Left ventricle myocardium inferior (tissue), 1 donor: ENCODE results near the gene CFAP69. TPM values are rescaled to one million over a fixed set of nuclear protein-coding genes. Genes with fewer than 3 reads are reported as not detected.

Experiments used
- DNase-seq: peaks from one replicate; pipeline ENCODE4 v3.0.0-alpha.2; 2020
- H3K27ac ChIP-seq: fragments of 200-600 bp; replicated peaks from 2 replicates; pipeline ENCODE4 v1.8.0; 2021
- H3K27me3 ChIP-seq: fragments of 200-600 bp; 2 replicates; pipeline ENCODE4 v1.8.0; 2021; ENCODE audit warnings: low read depth
- H3K36me3 ChIP-seq: fragments of 200-600 bp; 2 replicates; pipeline ENCODE4 v1.8.0; 2021
- H3K4me1 ChIP-seq: fragments of 200-600 bp; 2 replicates; pipeline ENCODE4 v1.8.0; 2021
- H3K4me3 ChIP-seq: fragments of 200-600 bp; 2 replicates; pipeline ENCODE4 v1.8.0; 2021; ENCODE audit warnings: mild to moderate bottlenecking, moderate library complexity
- H3K9me3 ChIP-seq: fragments of 200-600 bp; replicated peaks from 2 replicates; pipeline ENCODE4 v1.8.0; 2021
- intact Hi-C: fragments of 100-400 bp; cut with micrococcal nuclease; formaldehyde crosslinking; loops from one replicate; pipeline ENCODE4 v1.11.0; 2022
- long read RNA-seq: library from polyadenylated mRNA; unstranded; transcript quantifications from one replicate; pipeline ENCODE4 v2.0.0, GENCODE V29; 2021
- total RNA-seq: library from RNA; stranded (reverse); fragmentation: NEBNext Ultra II Directional; extraction: Animal tissue kit (Norgen Biotek cat#: 25700); gene quantifications from one replicate; pipeline ENCODE4 v1.2.1, GENCODE V29; 2021
- TF ChIP-seq, protein P1 (sequence below): fragments of 200-600 bp; IDR thresholded peaks from 2 replicates; pipeline ENCODE4 v1.8.0; 2021; ENCODE audit warnings: antibody characterized with exemption, mild to moderate bottlenecking, borderline replicate concordance
- donor health status: DM: no; HTN: yes; CAD: no; lungs with severe emphysema.

The CFAP69 gene, protein sequence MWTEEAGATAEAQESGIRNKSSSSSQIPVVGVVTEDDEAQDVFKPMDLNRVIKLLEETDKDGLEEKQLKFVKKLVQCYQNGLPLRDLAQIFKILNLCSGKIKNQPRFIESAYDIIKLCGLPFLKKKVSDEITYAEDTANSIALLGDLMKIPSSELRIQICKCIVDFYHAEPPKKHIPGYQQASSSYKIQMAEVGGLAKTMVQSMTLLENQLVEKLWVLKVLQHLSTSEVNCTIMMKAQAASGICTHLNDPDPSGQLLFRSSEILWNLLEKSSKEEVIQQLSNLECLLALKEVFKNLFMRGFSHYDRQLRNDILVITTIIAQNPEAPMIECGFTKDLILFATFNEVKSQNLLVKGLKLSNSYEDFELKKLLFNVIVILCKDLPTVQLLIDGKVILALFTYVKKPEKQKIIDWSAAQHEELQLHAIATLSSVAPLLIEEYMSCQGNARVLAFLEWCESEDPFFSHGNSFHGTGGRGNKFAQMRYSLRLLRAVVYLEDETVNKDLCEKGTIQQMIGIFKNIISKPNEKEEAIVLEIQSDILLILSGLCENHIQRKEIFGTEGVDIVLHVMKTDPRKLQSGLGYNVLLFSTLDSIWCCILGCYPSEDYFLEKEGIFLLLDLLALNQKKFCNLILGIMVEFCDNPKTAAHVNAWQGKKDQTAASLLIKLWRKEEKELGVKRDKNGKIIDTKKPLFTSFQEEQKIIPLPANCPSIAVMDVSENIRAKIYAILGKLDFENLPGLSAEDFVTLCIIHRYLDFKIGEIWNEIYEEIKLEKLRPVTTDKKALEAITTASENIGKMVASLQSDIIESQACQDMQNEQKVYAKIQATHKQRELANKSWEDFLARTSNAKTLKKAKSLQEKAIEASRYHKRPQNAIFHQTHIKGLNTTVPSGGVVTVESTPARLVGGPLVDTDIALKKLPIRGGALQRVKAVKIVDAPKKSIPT
- 3.8 TPM for total RNA-seq
- long read RNA-seq, partial matches to known transcripts, result 1 of 9 reads
- long read RNA-seq, other reads (novel, unspliced or antisense), result 4 of 9 reads

DNA sequence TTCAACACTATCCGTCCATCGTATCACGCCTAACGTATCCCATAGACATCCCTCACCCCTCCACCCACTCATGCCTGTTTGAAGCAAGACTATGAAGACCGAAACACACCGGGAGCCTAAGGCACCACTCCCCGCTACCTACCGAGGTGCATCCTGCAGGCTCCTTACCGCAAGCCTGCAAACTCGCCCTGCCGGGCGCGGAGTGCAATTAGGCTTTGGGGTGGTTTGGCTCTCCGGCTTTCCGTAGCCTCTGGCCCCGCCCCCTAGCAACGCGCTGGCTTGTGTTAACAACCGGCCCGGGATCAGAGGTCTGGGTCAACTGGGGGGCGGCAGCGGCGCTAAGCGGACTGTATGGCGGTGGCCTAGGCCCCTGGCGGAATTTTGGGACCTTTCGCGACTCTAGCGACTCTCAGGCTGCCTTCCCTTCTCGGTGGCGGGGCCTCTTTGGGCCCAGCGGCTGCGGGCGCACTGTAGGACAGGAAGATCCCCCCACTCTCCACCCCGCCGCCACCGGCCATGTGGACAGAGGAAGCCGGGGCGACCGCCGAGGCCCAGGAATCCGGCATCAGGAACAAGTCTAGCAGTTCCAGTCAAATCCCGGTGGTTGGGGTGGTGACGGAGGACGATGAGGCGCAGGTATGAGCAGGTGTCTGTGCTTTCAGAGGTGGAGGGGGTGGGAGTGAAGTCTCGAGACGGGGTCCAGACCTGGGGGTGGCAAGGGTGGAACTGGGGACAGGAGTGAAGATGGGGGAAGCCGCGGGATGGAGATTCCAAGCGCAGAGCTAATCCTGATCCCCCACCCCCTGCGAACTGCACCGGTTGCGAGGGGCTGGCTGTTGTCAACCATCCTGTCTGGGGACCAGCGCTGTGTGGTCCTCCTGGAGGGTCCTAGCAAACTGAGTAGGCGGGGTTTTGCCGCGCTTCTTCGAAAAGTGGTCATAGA is at the start of gene CFAP69:
CFAP69 (plus strand) TSS at position 266 of the 943 bp plus-strand sequence; CDS start at position 517, 251 bp downstream.
- no peaks in the 10 kb centered on the region for H3K9me3 ChIP-seq
- peaks cover 23% of the 10 kb centered on the region for H3K4me1 ChIP-seq
- peak within 1 kb of the TSS; percentile 96 for H3K4me3 ChIP-seq
- no peaks in the 10 kb centered on the region for H3K27me3 ChIP-seq
- DNase-seq, result peak; percentile 93
- intact Hi-C loops, result no loop called here
- TF ChIP-seq, protein P1, sequence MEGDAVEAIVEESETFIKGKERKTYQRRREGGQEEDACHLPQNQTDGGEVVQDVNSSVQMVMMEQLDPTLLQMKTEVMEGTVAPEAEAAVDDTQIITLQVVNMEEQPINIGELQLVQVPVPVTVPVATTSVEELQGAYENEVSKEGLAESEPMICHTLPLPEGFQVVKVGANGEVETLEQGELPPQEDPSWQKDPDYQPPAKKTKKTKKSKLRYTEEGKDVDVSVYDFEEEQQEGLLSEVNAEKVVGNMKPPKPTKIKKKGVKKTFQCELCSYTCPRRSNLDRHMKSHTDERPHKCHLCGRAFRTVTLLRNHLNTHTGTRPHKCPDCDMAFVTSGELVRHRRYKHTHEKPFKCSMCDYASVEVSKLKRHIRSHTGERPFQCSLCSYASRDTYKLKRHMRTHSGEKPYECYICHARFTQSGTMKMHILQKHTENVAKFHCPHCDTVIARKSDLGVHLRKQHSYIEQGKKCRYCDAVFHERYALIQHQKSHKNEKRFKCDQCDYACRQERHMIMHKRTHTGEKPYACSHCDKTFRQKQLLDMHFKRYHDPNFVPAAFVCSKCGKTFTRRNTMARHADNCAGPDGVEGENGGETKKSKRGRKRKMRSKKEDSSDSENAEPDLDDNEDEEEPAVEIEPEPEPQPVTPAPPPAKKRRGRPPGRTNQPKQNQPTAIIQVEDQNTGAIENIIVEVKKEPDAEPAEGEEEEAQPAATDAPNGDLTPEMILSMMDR, result peak; percentile 59
- H3K27ac ChIP-seq, result peak within 1 kb of the TSS; percentile 31
- H3K36me3 ChIP-seq, result no peaks in the 10 kb centered on the region

DNA sequence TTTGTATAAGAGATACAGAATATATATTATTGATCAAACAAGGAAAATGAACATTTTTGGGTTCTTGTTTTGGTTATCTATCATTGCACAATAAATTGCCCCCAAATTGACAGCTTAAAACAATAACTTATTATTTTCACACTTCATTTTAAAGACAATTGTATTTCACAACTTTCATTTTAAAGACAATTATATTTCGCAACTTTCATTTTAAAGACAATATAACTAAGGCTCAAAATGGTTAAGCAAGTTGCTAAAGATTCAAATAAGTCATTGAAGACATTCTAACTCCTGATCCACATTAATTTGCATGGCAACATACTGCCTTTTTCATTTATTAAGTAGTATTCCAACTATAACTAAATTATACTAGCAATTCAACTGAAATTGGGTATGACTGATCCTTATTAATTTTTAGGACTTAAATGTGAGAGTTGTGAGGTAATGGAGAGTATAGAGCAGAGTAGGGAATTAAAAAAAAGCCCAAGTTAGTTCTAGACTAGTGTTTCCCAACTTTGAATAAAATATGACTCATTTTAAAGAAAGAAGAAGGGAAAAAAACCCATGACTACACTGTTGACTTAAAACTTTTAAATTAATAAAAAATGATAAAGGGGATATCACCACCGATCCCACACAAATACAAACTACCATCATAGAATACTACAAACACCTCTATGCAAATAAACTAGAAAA is 43.3 kb upstream of the CFAP69 start:
- intact Hi-C loops, result no loop called here
- Histone ChIP-seq H3K9me3 (no peaks in the 10 kb centered on the region), H3K4me1 (no peaks in the 10 kb centered on the region), H3K27ac (no peak overlapping the region), H3K4me3 (no peak overlapping the region), H3K36me3 (no peaks in the 10 kb centered on the region), H3K27me3 (no peaks in the 10 kb centered on the region)
- TF ChIP-seq, protein P1, result no peak
- no peak for DNase-seq

DNA sequence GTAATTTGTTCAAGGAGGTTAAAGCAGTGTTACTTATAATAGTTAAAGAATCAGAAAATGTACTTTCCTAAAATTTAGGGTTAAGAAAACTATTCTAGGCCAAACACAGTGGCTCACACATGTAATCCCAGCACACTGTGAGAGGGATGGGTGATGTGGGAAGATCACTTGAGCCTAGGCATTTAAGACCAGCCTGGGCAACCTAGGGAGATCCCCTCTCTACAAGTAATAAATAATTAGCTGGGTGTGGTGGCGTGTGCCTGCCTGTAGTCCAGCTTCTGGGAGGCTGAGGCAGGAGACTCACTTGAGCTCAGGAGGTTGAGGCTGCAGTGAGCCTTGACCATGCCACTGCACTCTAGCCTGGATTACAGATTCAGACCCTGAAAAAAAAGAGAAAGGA is 37.0 kb upstream of the CFAP69 start:
- TF ChIP-seq, protein P1, result no peak
- no peak for DNase-seq
- intact Hi-C loops, result no loop called here
- Histone ChIP-seq H3K9me3 (no peaks in the 10 kb centered on the region), H3K4me3 (no peak overlapping the region), H3K27me3 (peaks cover 18% of the 10 kb centered on the region), H3K36me3 (no peaks in the 10 kb centered on the region), H3K27ac (no peak overlapping the region), H3K4me1 (peaks cover 23% of the 10 kb centered on the region)

DNA sequence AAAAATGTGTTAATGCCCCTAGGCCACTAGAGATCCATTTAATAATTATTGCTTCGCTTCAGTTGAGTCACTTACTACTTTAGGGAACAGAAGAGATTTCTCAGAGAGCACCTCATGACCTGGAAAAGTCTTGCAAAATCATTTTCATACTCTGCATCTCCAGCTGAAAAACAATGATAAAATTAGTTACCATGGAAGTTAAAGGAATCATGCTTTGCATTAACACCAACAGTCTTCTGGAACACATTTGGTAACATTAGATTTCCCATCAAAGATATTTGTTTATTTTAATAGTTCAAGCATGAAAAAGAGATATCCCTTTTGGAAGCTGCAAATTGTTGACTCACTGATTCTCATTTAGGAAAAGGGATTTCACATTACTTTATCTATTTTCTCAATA is 35.2 kb upstream of the CFAP69 start:
- intact Hi-C loops, result no loop called here

More for the DNA sequence above, 35.2 kb upstream of the CFAP69 start:
- no peak overlapping the region for H3K27ac ChIP-seq
- DNase-seq, result no peak
- H3K4me3 ChIP-seq, result no peak overlapping the region
- peaks cover 29% of the 10 kb centered on the region for H3K4me1 ChIP-seq
- H3K27me3 ChIP-seq, result peaks cover 19% of the 10 kb centered on the region
- TF ChIP-seq, protein P1, result no peak
- no peaks in the 10 kb centered on the region for H3K9me3 ChIP-seq
- H3K36me3 ChIP-seq, result no peaks in the 10 kb centered on the region
